Measurements from ENCODE around the gene COL25A1.

The COL25A1 gene

GRCh38 chr4:108839333-108839732 lies 463.1 kb downstream of the COL25A1 start:
- H3K27me3 Mint-ChIP-seq: peaks cover 4% of the 10 kb centered on the region
- no peak overlapping the region for H3K27ac Mint-ChIP-seq
- H3K4me3 Mint-ChIP-seq: no peak overlapping the region
- H3K4me1 Mint-ChIP-seq: no peaks in the 10 kb centered on the region
- no peaks in the 10 kb centered on the region for H3K9me3 Mint-ChIP-seq
- ATAC-seq (no peak), DNase-seq (no peak)
- no peaks in the 10 kb centered on the region for H3K36me3 Mint-ChIP-seq (ENCODE audit: low read depth)

- peaks cover 6% of the 10 kb centered on the region for H3K27me3 Mint-ChIP-seq
Measured at GRCh38 chr4:108838451-108838850, 464.0 kb downstream of the COL25A1 start.

GRCh38 chr4:108834835-108835384 lies 467.5 kb downstream of the COL25A1 start:
- ATAC-seq (no peak), DNase-seq (no peak)
- no peak overlapping the region for H3K27ac Mint-ChIP-seq
- no peaks in the 10 kb centered on the region for H3K9me3 Mint-ChIP-seq
- H3K36me3 Mint-ChIP-seq (ENCODE audit: low read depth): no peaks in the 10 kb centered on the region
- no peak overlapping the region for H3K4me3 Mint-ChIP-seq
- H3K27me3 Mint-ChIP-seq: peaks cover 6% of the 10 kb centered on the region
- no peaks in the 10 kb centered on the region for H3K4me1 Mint-ChIP-seq

More at GRCh38 chr4:108838451-108838850, 464.0 kb downstream of the COL25A1 start:
- no peaks in the 10 kb centered on the region for H3K4me1 Mint-ChIP-seq
- no peak for DNase-seq
- no peak overlapping the region for H3K27ac Mint-ChIP-seq
- H3K4me3 Mint-ChIP-seq: no peak overlapping the region
- ATAC-seq: no peak
- H3K36me3 Mint-ChIP-seq (ENCODE audit: low read depth): no peaks in the 10 kb centered on the region
- H3K9me3 Mint-ChIP-seq: no peaks in the 10 kb centered on the region

GRCh38 chr4:108834166-108834834 lies 468.2 kb downstream of the COL25A1 start:
- H3K27ac Mint-ChIP-seq: no peak overlapping the region
- no peak for DNase-seq
- no peaks in the 10 kb centered on the region for H3K4me1 Mint-ChIP-seq
- H3K9me3 Mint-ChIP-seq: no peaks in the 10 kb centered on the region
- H3K36me3 Mint-ChIP-seq (ENCODE audit: low read depth): no peaks in the 10 kb centered on the region
- no peak overlapping the region for H3K4me3 Mint-ChIP-seq
- H3K27me3 Mint-ChIP-seq: peaks cover 6% of the 10 kb centered on the region
- peak; percentile 49 for ATAC-seq

GRCh38 chr4:108833046-108833445 lies 469.4 kb downstream of the COL25A1 start:
- no peak for DNase-seq

GRCh38 chr4:108831886-108832285 lies 470.6 kb downstream of the COL25A1 start:
- DNase-seq (no peak), ATAC-seq (no peak)
- H3K4me3 Mint-ChIP-seq: no peak overlapping the region
- H3K27me3 Mint-ChIP-seq: peaks cover 7% of the 10 kb centered on the region
- no peaks in the 10 kb centered on the region for H3K4me1 Mint-ChIP-seq
- no peaks in the 10 kb centered on the region for H3K36me3 Mint-ChIP-seq (ENCODE audit: low read depth)
- no peak overlapping the region for H3K27ac Mint-ChIP-seq
- no peaks in the 10 kb centered on the region for H3K9me3 Mint-ChIP-seq

More at GRCh38 chr4:108833046-108833445, 469.4 kb downstream of the COL25A1 start:
- Mint-ChIP-seq H3K4me3 (no peak overlapping the region), H3K36me3 (ENCODE audit: low read depth) (no peaks in the 10 kb centered on the region), H3K27ac (no peak overlapping the region), H3K4me1 (no peaks in the 10 kb centered on the region), H3K9me3 (no peaks in the 10 kb centered on the region), H3K27me3 (peaks cover 7% of the 10 kb centered on the region)
- ATAC-seq: no peak

GRCh38 chr4:108831291-108831690 lies 471.2 kb downstream of the COL25A1 start:
- Mint-ChIP-seq H3K36me3 (ENCODE audit: low read depth) (no peaks in the 10 kb centered on the region), H3K27me3 (peaks cover 7% of the 10 kb centered on the region), H3K27ac (no peak overlapping the region), H3K9me3 (no peaks in the 10 kb centered on the region), H3K4me3 (no peak overlapping the region), H3K4me1 (no peaks in the 10 kb centered on the region)
- ATAC-seq: no peak
- DNase-seq: no peak

GRCh38 chr4:108830509-108831244 lies 471.8 kb downstream of the COL25A1 start:
- H3K36me3 Mint-ChIP-seq (ENCODE audit: low read depth): no peaks in the 10 kb centered on the region
- H3K4me3 Mint-ChIP-seq: no peak overlapping the region
- DNase-seq: no peak

GRCh38 chr4:108829966-108830492 lies 472.4 kb downstream of the COL25A1 start:
- Mint-ChIP-seq H3K36me3 (ENCODE audit: low read depth) (no peaks in the 10 kb centered on the region), H3K9me3 (no peaks in the 10 kb centered on the region), H3K27ac (no peak overlapping the region), H3K27me3 (peaks cover 7% of the 10 kb centered on the region), H3K4me1 (no peaks in the 10 kb centered on the region), H3K4me3 (no peak overlapping the region)
- DNase-seq (no peak), ATAC-seq (no peak)

More at GRCh38 chr4:108830509-108831244, 471.8 kb downstream of the COL25A1 start:
- H3K27me3 Mint-ChIP-seq: peaks cover 7% of the 10 kb centered on the region
- H3K4me1 Mint-ChIP-seq: no peaks in the 10 kb centered on the region
- ATAC-seq: peak; percentile 20
- no peaks in the 10 kb centered on the region for H3K9me3 Mint-ChIP-seq
- no peak overlapping the region for H3K27ac Mint-ChIP-seq

GRCh38 chr4:108828620-108829019 lies 473.8 kb downstream of the COL25A1 start:
- H3K4me1 Mint-ChIP-seq: no peaks in the 10 kb centered on the region
- H3K4me3 Mint-ChIP-seq: no peak overlapping the region
- no peaks in the 10 kb centered on the region for H3K9me3 Mint-ChIP-seq
- DNase-seq (no peak), ATAC-seq (no peak)
- H3K36me3 Mint-ChIP-seq (ENCODE audit: low read depth): no peaks in the 10 kb centered on the region
- H3K27ac Mint-ChIP-seq: no peak overlapping the region
- peaks cover 5% of the 10 kb centered on the region for H3K27me3 Mint-ChIP-seq

- H3K27ac Mint-ChIP-seq: no peak overlapping the region
- DNase-seq: no peak
Measured at GRCh38 chr4:108825737-108826136, 476.7 kb downstream of the COL25A1 start.

GRCh38 chr4:108821351-108821930 lies 481.0 kb downstream of the COL25A1 start:
- ATAC-seq (no peak), DNase-seq (no peak)
- Mint-ChIP-seq H3K4me1 (no peaks in the 10 kb centered on the region), H3K36me3 (ENCODE audit: low read depth) (no peaks in the 10 kb centered on the region), H3K27me3 (peaks cover 4% of the 10 kb centered on the region), H3K4me3 (no peak overlapping the region), H3K27ac (no peak overlapping the region), H3K9me3 (no peaks in the 10 kb centered on the region)

More at GRCh38 chr4:108825737-108826136, 476.7 kb downstream of the COL25A1 start:
- H3K4me3 Mint-ChIP-seq: no peak overlapping the region
- peaks cover 4% of the 10 kb centered on the region for H3K27me3 Mint-ChIP-seq
- H3K9me3 Mint-ChIP-seq: no peaks in the 10 kb centered on the region
- ATAC-seq: no peak
- H3K4me1 Mint-ChIP-seq: no peaks in the 10 kb centered on the region
- no peaks in the 10 kb centered on the region for H3K36me3 Mint-ChIP-seq (ENCODE audit: low read depth)

- Mint-ChIP-seq H3K27me3 (peaks cover 5% of the 10 kb centered on the region), H3K4me1 (no peaks in the 10 kb centered on the region), H3K36me3 (ENCODE audit: low read depth) (no peaks in the 10 kb centered on the region), H3K27ac (no peak overlapping the region), H3K9me3 (no peaks in the 10 kb centered on the region), H3K4me3 (no peak overlapping the region)
- ATAC-seq (no peak), DNase-seq (no peak)
Measured at GRCh38 chr4:108820492-108821350, 481.7 kb downstream of the COL25A1 start.

GRCh38 chr4:108814326-108814725 lies 488.1 kb downstream of the COL25A1 start:
- H3K9me3 Mint-ChIP-seq: no peaks in the 10 kb centered on the region
- no peak for ATAC-seq
- H3K36me3 Mint-ChIP-seq (ENCODE audit: low read depth): no peaks in the 10 kb centered on the region
- no peak overlapping the region for H3K27ac Mint-ChIP-seq
- peaks cover 26% of the 10 kb centered on the region for H3K27me3 Mint-ChIP-seq
- no peak overlapping the region for H3K4me3 Mint-ChIP-seq
- H3K4me1 Mint-ChIP-seq: no peaks in the 10 kb centered on the region
- no peak for DNase-seq
